Activated naive CD8-positive, alpha-beta T cell treated with anti-CD3 and anti-CD28 coated beads, Interleukin-2, amount 10 ng/mL, durations not matched to agents 7 days and 5 days (primary cell): ENCODE measurements around the gene ITGA2. TPM values are rescaled to one million over a fixed set of nuclear protein-coding genes. Genes with fewer than 3 reads are reported as not detected.

Experiments
- ATAC-seq: fragments of 150-1000 bp; cut with Tn5 transposase; one replicate; pipeline ENCODE4 v1.10.0; 2021; ENCODE audit warnings: low read depth, moderate library complexity
- POLR2A ChIA-PET: fragments of 350-600 bp; sonication (Branson Sonifier 250); formaldehyde crosslinking; loops from one replicate; lab custom pipeline; 2021; ENCODE audit warnings: antibody characterized with exemption; lab: Charles Lee
- DNase-seq: peaks from one replicate; pipeline ENCODE4 v3.0.0; 2021
- H3K27ac Mint-ChIP-seq: one replicate; pipeline ENCODE4 v1.8.0; 2022; ENCODE audit warnings: mild to moderate bottlenecking, mixed read lengths
- H3K27me3 Mint-ChIP-seq: one replicate; pipeline ENCODE4 v1.8.0; 2022; ENCODE audit warnings: mild to moderate bottlenecking, moderate library complexity, mixed read lengths
- H3K36me3 Mint-ChIP-seq: one replicate; pipeline ENCODE4 v1.8.0; 2021; ENCODE audit warnings: mild to moderate bottlenecking, mixed read lengths
- H3K4me1 Mint-ChIP-seq: one replicate; pipeline ENCODE4 v1.8.0; 2021; ENCODE audit warnings: mixed read lengths
- H3K4me3 Mint-ChIP-seq: one replicate; pipeline ENCODE4 v1.8.0; 2022; ENCODE audit warnings: mild to moderate bottlenecking, moderate library complexity, mixed read lengths
- H3K9me3 Mint-ChIP-seq: one replicate; pipeline ENCODE4 v1.8.0; 2021; ENCODE audit warnings: mixed read lengths
- total RNA-seq, 2 experiments: library from RNA; stranded (reverse); gene quantifications; one replicate each; pipeline ENCODE4 v1.2.3, GENCODE V29; 2021

Gene ITGA2
- total RNA-seq, result 1 to 10 TPM; 2.0 to 2.5 TPM

DNA sequence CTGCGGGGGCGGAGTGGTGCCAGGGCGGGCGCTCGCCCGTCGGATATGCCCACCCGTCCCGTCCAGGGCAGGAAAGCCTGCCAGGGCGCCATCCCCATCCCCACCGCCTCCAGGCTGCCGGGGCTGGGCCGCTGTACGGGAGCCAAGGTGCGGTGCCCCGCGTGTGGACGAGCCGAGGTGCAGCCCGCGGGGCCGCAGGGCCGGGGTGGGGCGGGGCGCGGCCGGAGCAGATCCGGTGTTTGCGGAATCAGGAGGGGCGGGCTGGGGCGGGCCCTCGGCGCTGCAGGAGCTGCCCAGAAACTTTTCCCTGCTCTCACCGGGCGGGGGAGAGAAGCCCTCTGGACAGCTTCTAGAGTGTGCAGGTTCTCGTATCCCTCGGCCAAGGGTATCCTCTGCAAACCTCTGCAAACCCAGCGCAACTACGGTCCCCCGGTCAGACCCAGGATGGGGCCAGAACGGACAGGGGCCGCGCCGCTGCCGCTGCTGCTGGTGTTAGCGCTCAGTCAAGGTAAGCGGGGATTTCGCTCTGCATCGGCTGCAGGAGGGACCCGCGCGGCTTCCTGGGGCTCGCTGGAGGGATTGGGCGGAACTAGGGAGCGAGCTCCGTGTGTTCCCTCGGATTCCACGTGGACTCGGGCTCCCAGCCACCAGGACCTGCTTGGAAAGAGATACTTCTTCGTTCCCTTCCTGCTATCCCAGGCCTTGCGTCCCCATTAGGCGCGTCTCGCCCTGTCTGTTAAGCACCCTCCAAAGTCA lies at the start of gene ITGA2:
Gene ITGA2, plus strand, starts transcription at position 328 of the 756 bp plus-strand sequence. Its CDS starts 117 bp downstream, at position 445.
- POLR2A ChIA-PET, result no interaction called here
- H3K4me3 Mint-ChIP-seq, result peak within 1 kb of the TSS; percentile 81
- H3K9me3 Mint-ChIP-seq, result no peaks in the 10 kb centered on the region
- peaks cover 13% of the 10 kb centered on the region for H3K4me1 Mint-ChIP-seq
- peaks cover 28% of the 10 kb centered on the region for H3K27me3 Mint-ChIP-seq
- peak within 1 kb of the TSS; percentile 62 for H3K27ac Mint-ChIP-seq
- H3K36me3 Mint-ChIP-seq, result peaks cover 16% of the 10 kb centered on the region
- ATAC-seq, result peak; percentile 73
- DNase-seq, result peak; percentile 68

GRCh38 chr5:52943285-52943684 lies 45.9 kb upstream of the ITGA2 start:
- H3K4me3 Mint-ChIP-seq, result no peak overlapping the region
- peak; percentile 25 for DNase-seq
- ATAC-seq, result no peak
- H3K4me1 Mint-ChIP-seq, result peaks cover 11% of the 10 kb centered on the region
- no peak overlapping the region for H3K27ac Mint-ChIP-seq
- no peaks in the 10 kb centered on the region for H3K9me3 Mint-ChIP-seq
- H3K27me3 Mint-ChIP-seq, result no peaks in the 10 kb centered on the region
- POLR2A ChIA-PET, result interaction anchor here (0.6 kb wide), 1 partner anchor 42 kb away, joined by 9 read pairs; no protein-coding TSS in a partner anchor
- H3K36me3 Mint-ChIP-seq, result no peaks in the 10 kb centered on the region

DNA sequence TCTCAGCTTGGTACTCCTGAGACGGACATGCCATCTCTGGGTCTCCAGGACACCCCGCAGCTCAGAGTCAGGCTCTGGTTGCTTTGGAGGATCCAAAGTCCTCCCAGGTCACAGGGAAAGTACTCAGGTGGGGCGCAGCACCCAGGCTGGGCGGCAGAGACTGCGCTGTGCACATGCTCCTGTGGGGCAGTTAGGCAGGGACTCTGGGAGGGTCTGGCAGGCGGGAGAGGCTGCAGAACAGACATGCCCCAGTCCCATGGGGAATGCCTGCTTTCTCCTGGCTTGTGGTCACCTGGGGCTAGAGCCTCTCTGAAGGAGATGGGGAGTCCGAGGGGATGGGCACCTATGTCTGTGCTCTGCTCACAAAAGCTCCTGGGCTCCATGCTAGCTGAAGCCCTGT lies 45.3 kb upstream of the ITGA2 start:
- Mint-ChIP-seq H3K4me1 (peaks cover 16% of the 10 kb centered on the region), H3K27me3 (no peaks in the 10 kb centered on the region), H3K4me3 (no peak overlapping the region), H3K36me3 (no peaks in the 10 kb centered on the region), H3K27ac (no peak overlapping the region), H3K9me3 (no peaks in the 10 kb centered on the region)
- DNase-seq, result no peak
- ATAC-seq, result no peak
- POLR2A ChIA-PET, result interaction anchor here (0.6 kb wide), 1 partner anchor 41 kb away, joined by 9 read pairs; no protein-coding TSS in a partner anchor

DNA sequence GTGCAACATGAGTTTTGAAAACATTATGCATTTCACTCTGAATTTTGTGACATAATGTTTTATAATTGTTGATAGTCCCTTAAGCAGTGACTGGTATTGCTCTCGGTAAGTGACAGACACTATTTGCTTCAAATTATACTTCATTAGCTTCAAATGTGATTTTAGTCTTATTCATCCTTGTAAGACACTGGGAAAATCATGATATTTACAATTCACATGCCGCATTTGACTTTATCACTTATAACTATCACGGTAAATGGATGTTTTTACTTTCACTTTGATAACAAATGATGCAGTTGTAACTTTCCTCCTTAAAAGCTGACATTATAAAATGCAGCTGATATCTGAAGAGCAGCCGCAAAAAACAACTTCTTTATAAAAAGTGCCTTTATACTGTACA lies 44.1 kb upstream of the ITGA2 start:
- Mint-ChIP-seq H3K9me3 (no peaks in the 10 kb centered on the region), H3K36me3 (no peaks in the 10 kb centered on the region), H3K27ac (peak overlapping the region; percentile 23), H3K4me3 (peak overlapping the region; percentile 75), H3K4me1 (peaks cover 19% of the 10 kb centered on the region), H3K27me3 (no peaks in the 10 kb centered on the region)
- POLR2A ChIA-PET, result interaction anchor here (0.6 kb wide), 1 partner anchor 94 kb away, joined by 6 read pairs; no protein-coding TSS in a partner anchor
- ATAC-seq, result no peak
- DNase-seq, result no peak

GRCh38 chr5:52947208-52947607 lies 41.9 kb upstream of the ITGA2 start:
- Mint-ChIP-seq H3K27ac (no peak overlapping the region), H3K9me3 (no peaks in the 10 kb centered on the region), H3K27me3 (no peaks in the 10 kb centered on the region), H3K4me3 (no peak overlapping the region), H3K4me1 (peaks cover 21% of the 10 kb centered on the region), H3K36me3 (no peaks in the 10 kb centered on the region)
- DNase-seq (no peak), ATAC-seq (no peak)
- POLR2A ChIA-PET, result no interaction called here

- no peaks in the 10 kb centered on the region for H3K27me3 Mint-ChIP-seq
- no peak overlapping the region for H3K4me3 Mint-ChIP-seq
- POLR2A ChIA-PET, result interaction anchor here (1.2 to 1.9 kb wide), 4 partner anchors 142 to 155 kb away, joined by 4 to 7 read pairs (median 6); no protein-coding TSS in a partner anchor
Measured at GRCh38 chr5:52947851-52948250, 41.3 kb upstream of the ITGA2 start.

DNA sequence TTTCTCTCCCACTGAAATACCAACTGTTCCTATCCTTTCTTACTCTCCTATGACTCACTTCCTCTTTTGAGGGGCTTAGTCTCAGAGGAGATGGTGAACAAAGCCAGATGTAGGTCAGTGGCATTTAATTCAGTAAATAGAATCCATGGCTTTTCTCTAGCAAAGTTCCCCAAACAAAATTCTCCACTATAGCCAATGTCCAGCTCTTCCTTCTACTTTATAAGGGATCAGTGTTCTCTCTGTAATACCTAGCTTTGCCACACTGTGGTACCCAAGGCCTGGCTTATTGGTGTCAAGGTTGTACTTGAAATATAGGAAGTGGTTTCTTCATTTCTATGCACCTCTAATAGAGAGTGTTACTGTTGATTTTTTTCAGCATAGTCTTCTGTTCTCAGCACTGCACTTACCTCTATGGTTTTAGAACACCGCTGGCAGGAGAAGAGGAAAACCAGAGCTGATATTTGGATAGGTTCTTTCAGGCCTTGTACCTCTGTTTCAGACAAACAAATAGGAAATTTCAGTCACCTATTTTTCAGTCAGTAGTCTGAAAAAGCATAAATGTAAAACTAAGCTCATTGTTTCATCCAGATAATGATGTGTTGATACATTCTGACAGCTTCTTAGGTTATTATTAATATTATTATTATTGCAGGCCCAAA lies 40.6 kb upstream of the ITGA2 start:
- H3K27ac Mint-ChIP-seq, result peak overlapping the region; percentile 68

More at GRCh38 chr5:52947851-52948250, 41.3 kb upstream of the ITGA2 start:
- Mint-ChIP-seq H3K9me3 (no peaks in the 10 kb centered on the region), H3K4me1 (peaks cover 21% of the 10 kb centered on the region), H3K36me3 (no peaks in the 10 kb centered on the region), H3K27ac (no peak overlapping the region)
- ATAC-seq (no peak), DNase-seq (no peak)

DNA sequence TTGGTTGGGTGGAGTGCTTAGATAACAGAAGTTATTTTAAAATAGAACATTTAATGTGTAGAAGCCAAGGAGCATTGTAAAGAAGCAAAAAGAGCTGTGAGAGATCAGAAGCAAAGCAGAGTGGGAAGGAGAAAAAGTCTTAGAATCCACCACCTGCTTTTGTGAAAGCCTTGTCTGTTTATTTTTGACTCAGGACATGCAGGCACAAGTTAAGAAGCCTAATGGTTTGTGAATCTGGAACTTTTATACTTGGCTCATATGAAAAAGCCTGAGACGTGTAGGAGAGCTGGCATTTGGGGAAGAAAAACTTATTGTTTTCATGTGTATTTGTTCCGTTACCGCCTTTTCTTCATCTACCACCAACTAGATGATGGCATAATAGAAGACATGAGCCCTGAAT lies 38.5 kb upstream of the ITGA2 start:
- no peak for ATAC-seq
- POLR2A ChIA-PET, result no interaction called here

More for the DNA sequence above, 40.6 kb upstream of the ITGA2 start:
- Mint-ChIP-seq H3K4me1 (peaks cover 19% of the 10 kb centered on the region), H3K36me3 (no peaks in the 10 kb centered on the region), H3K9me3 (no peaks in the 10 kb centered on the region), H3K27me3 (no peaks in the 10 kb centered on the region), H3K4me3 (peak overlapping the region; percentile 4)
- DNase-seq, result peak; percentile 34
- POLR2A ChIA-PET, result interaction anchor here (1.2 to 1.9 kb wide), 5 partner anchors 142 to 161 kb away, joined by 4 to 9 read pairs (median 6); partner anchors contain the start of gene MOCS2
- ATAC-seq, result peak; percentile 96

DNA sequence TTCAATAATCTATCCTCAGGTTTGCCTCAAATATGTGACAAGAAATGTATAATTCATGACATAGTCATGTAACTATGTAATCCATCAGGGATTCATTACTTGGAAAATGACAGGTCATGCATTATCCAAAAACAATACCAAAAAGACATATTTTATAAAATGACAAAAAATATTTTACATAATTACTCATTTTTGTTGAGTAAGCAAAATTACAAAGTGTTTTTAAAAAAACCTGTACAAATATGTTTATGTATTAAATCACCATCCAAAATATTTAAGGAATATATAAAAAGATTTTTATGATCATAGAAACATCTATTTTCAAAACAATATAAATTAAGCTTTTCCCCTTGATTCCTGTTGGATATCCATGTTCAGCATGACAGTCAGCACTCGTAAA lies 36.7 kb upstream of the ITGA2 start:
- H3K4me3 Mint-ChIP-seq, result no peak overlapping the region

More for the DNA sequence above, 38.5 kb upstream of the ITGA2 start:
- no peaks in the 10 kb centered on the region for H3K27me3 Mint-ChIP-seq
- H3K9me3 Mint-ChIP-seq, result no peaks in the 10 kb centered on the region
- H3K27ac Mint-ChIP-seq, result no peak overlapping the region
- no peaks in the 10 kb centered on the region for H3K36me3 Mint-ChIP-seq
- H3K4me1 Mint-ChIP-seq, result peaks cover 15% of the 10 kb centered on the region
- no peak overlapping the region for H3K4me3 Mint-ChIP-seq
- no peak for DNase-seq

DNA sequence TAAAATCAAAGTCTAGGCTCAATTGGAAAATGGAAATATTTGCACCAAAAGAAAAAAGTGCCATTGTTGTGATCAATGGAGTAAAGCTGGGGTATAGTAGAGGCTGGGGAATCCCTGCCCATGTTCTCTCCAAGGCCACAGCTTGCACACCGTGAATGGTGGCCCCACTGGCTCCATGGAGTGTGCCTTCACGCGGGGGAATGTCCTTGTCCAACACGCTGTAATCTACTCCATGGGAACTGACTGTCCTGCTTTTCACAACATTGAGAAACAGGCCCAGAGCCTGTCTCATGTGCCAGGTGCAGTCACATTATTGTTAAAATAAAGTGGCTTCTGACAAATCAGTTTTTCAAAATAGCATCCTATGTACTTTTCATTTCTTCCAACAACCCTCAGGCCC lies 33.1 kb upstream of the ITGA2 start:
- H3K27me3 Mint-ChIP-seq, result no peaks in the 10 kb centered on the region
- POLR2A ChIA-PET, result no interaction called here

More for the DNA sequence above, 36.7 kb upstream of the ITGA2 start:
- ATAC-seq, result no peak
- DNase-seq, result no peak
- Mint-ChIP-seq H3K4me1 (peaks cover 10% of the 10 kb centered on the region), H3K36me3 (no peaks in the 10 kb centered on the region), H3K27me3 (no peaks in the 10 kb centered on the region), H3K9me3 (no peaks in the 10 kb centered on the region), H3K27ac (no peak overlapping the region)
- POLR2A ChIA-PET, result no interaction called here

DNA sequence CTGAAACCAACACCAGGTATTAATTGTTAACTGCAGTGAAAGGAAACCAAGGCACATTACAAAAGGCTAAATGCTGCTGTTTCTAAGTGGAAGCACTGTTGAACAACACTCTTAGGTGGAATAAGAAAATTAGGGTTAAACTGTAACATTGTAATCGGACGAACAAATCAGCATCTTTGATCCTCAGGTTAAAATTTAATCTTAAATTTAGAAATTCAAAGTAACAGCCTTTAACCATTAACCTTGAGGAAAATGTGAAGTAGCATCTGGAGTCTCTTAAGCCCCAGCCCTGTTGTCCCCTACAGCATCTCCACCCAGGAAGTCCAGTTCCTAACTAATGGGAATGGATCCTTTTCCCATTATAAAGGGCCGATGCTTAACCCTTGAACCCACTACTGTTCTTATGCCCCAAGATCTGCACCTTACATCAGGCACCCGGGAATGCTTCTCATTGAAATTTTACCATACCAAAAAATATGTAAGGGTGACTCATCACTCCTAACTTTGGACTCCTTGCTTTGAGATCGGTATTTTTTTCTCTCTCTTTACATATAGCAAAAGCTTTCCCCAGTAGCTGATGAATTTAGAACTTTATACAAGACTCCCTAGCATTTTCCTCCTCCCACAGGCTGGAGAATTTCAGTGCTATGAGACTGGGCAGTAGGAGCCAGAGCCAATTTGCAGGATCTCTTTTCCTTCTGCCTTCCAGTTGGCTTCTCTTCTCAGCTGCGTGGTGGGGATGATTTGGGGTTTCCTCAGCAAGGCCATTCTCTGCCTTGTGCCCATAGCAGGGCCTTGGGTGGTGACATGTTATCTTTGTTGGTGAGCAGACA lies 32.0 kb upstream of the ITGA2 start:
- no peaks in the 10 kb centered on the region for H3K27me3 Mint-ChIP-seq
- ATAC-seq (no peak), DNase-seq (no peak)
- POLR2A ChIA-PET, result no interaction called here
- peaks cover 1% of the 10 kb centered on the region for H3K9me3 Mint-ChIP-seq
- no peak overlapping the region for H3K4me3 Mint-ChIP-seq
- H3K4me1 Mint-ChIP-seq, result no peaks in the 10 kb centered on the region
- H3K36me3 Mint-ChIP-seq, result no peaks in the 10 kb centered on the region
- no peak overlapping the region for H3K27ac Mint-ChIP-seq

More for the DNA sequence above, 33.1 kb upstream of the ITGA2 start:
- no peak for DNase-seq
- ATAC-seq, result no peak
- Mint-ChIP-seq H3K36me3 (no peaks in the 10 kb centered on the region), H3K4me3 (no peak overlapping the region), H3K4me1 (no peaks in the 10 kb centered on the region), H3K9me3 (no peaks in the 10 kb centered on the region), H3K27ac (no peak overlapping the region)

DNA sequence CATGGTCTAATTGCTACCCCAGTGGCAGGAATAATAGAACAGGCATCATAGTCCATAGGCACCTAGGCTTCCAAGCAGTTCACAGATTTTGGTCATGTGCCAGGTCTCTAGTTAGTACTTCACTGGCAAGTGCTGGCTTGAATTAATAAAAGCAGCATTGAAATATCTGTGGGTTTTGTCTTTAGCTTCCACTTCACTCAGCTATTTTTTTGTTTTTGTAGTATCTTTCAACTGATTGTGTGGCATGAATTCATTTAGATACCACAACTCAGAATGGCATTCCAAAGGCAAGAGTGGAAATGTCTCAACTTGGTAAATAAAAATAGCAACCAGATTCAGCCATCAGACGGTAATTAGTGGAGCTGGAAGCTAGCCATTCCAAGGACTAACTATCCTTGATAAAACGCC lies 27.9 kb upstream of the ITGA2 start:
- H3K27ac Mint-ChIP-seq, result no peak overlapping the region
- DNase-seq (no peak), ATAC-seq (no peak)
- peaks cover 3% of the 10 kb centered on the region for H3K27me3 Mint-ChIP-seq
- peaks cover 1% of the 10 kb centered on the region for H3K9me3 Mint-ChIP-seq
- H3K4me3 Mint-ChIP-seq, result no peak overlapping the region
- POLR2A ChIA-PET, result no interaction called here
- no peaks in the 10 kb centered on the region for H3K36me3 Mint-ChIP-seq
- no peaks in the 10 kb centered on the region for H3K4me1 Mint-ChIP-seq

DNA sequence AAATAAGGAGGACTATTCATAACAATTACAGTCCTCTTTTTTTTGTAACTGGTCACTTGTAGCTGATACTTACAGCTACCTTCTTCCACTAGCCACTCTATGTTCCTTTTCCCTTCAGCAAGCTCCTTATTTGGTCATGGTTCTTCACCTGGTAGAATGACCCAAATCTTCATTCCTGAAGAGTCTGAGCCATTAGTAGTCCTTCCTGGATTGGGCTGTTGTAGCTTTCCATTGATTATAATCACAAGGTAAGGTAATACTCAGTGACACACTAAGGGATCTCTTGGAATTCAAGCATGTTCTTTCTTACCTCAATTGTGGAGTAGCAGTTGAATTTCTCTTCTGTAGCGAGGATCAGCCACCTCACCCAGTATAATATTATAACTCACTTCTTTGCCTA lies 25.5 kb upstream of the ITGA2 start:
- POLR2A ChIA-PET, result no interaction called here

More for the DNA sequence above, 25.5 kb upstream of the ITGA2 start:
- Mint-ChIP-seq H3K4me1 (no peaks in the 10 kb centered on the region), H3K27me3 (peaks cover 20% of the 10 kb centered on the region), H3K4me3 (no peak overlapping the region), H3K27ac (no peak overlapping the region), H3K36me3 (no peaks in the 10 kb centered on the region), H3K9me3 (peaks cover 8% of the 10 kb centered on the region)
- ATAC-seq (no peak), DNase-seq (no peak)
